LNCaP clone FGC (cell line): Measurements from ENCODE around the gene TMEM184A.

ENCODE experiments used
- DNase-seq: peaks from one replicate; pipeline ENCODE4 v3.0.0-alpha.2; 2011; ENCODE audit warnings: low read depth
- H3K4me3 ChIP-seq: 2 replicates; pipeline ENCODE4 v1.5.1; 2011; ENCODE audit warnings: mild to moderate bottlenecking, low read depth, low read length, control low read depth
- CTCF ChIP-seq: IDR thresholded peaks from 2 replicates; pipeline ENCODE4 v1.5.1; 2012; ENCODE audit warnings: mild to moderate bottlenecking; ENCODE audit not compliant: control insufficient read depth, insufficient read depth; ENCODE audit errors: extremely low read depth

Gene TMEM184A

GRCh38 chr7:1555813-1556543 lies at the start of gene TMEM184A:
Gene TMEM184A (minus strand): TSS chr7:1556205. CDS start chr7:1555484, 721 bp downstream.
- peak; percentile 92 for TF ChIP-seq CTCF
- DNase-seq, result peak; percentile 97
- peak within 1 kb of the TSS; percentile 66 for H3K4me3 ChIP-seq

GRCh38 chr7:1604383-1604782 lies 48.4 kb upstream of the TMEM184A start:
- no peak overlapping the region for H3K4me3 ChIP-seq
- no peak for TF ChIP-seq CTCF
- DNase-seq, result no peak

- no peak overlapping the region for H3K4me3 ChIP-seq
- no peak for DNase-seq
- no peak for TF ChIP-seq CTCF
These were observed 47.6 kb upstream of the TMEM184A start for GRCh38 chr7:1603346-1604225.

- H3K4me3 ChIP-seq, result no peak overlapping the region
- no peak for DNase-seq
- TF ChIP-seq CTCF, result no peak
These were observed 46.4 kb upstream of the TMEM184A start for GRCh38 chr7:1602386-1602785.

GRCh38 chr7:1601956-1602355 lies 46.0 kb upstream of the TMEM184A start:
- no peak for DNase-seq
- H3K4me3 ChIP-seq, result no peak overlapping the region
- TF ChIP-seq CTCF, result no peak

- DNase-seq, result no peak
- no peak overlapping the region for H3K4me3 ChIP-seq
- no peak for TF ChIP-seq CTCF
These were observed 43.8 kb upstream of the TMEM184A start for GRCh38 chr7:1599640-1600395.
